ENCODE data around the gene UBE2G1.
"Not testable (repeated sequence)": the region's sequence is repeated elsewhere in the genome, so short reads cannot be mapped to it uniquely, and the experiment has no call there.

DNA sequence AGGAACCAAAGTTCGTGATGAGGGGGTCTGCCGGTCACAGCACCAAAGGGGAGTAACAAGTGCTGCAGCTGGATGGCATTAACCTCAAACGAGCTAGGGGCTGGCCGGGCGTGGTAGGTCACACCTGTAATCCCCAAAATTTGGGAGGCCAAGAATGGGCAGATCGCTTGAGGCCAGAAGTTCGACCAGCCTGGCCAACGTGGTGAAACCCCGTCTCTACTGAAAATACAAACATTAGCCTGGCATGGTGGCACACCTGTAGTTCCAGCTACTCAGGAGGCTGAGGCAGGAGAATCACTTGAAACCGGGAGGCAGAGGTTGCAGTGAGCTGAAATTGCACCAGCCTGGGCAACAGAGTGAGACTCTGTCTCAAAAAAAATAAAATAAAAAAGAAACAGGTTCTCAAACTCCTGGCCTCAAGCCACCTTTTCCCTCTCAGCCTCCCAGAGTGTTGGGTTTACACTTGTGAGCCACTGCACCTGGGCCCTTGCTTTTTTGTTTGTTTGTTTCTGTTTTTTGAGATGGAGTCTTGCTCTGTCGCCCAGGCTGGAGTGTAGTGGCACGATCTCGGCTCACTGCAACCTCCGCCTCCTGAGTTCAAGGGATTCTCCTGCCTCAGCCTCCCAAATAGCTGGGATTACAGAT, 9.4 kb upstream of the UBE2G1 start:
- TF ChIP-seq, protein P1, sequence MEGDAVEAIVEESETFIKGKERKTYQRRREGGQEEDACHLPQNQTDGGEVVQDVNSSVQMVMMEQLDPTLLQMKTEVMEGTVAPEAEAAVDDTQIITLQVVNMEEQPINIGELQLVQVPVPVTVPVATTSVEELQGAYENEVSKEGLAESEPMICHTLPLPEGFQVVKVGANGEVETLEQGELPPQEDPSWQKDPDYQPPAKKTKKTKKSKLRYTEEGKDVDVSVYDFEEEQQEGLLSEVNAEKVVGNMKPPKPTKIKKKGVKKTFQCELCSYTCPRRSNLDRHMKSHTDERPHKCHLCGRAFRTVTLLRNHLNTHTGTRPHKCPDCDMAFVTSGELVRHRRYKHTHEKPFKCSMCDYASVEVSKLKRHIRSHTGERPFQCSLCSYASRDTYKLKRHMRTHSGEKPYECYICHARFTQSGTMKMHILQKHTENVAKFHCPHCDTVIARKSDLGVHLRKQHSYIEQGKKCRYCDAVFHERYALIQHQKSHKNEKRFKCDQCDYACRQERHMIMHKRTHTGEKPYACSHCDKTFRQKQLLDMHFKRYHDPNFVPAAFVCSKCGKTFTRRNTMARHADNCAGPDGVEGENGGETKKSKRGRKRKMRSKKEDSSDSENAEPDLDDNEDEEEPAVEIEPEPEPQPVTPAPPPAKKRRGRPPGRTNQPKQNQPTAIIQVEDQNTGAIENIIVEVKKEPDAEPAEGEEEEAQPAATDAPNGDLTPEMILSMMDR (optimal IDR thresholded peaks at IDR 0.05 in 1 of 3, IDR thresholded peaks at IDR 0.05 in 1 of 3, conservative IDR thresholded peaks at IDR 0.05 in 1 of 3; ENCODE audit: extremely low read depth in 1 of 3, insufficient read depth in 2 of 3, low read length in 3 of 3): not testable (repeated sequence)
- TF ChIP-seq EZH2 (IDR thresholded peaks at IDR 0.05; ENCODE audit: low read length): not testable (repeated sequence)
